Measurements from ENCODE around the gene TARBP2. TPM values are rescaled to one million over a fixed set of nuclear protein-coding genes. Genes with fewer than 3 reads are reported as not detected.

TARBP2 gene
- polyA plus RNA-seq, 3 donors = 54.5 to 62.3 (median 58.0) TPM

DNA sequence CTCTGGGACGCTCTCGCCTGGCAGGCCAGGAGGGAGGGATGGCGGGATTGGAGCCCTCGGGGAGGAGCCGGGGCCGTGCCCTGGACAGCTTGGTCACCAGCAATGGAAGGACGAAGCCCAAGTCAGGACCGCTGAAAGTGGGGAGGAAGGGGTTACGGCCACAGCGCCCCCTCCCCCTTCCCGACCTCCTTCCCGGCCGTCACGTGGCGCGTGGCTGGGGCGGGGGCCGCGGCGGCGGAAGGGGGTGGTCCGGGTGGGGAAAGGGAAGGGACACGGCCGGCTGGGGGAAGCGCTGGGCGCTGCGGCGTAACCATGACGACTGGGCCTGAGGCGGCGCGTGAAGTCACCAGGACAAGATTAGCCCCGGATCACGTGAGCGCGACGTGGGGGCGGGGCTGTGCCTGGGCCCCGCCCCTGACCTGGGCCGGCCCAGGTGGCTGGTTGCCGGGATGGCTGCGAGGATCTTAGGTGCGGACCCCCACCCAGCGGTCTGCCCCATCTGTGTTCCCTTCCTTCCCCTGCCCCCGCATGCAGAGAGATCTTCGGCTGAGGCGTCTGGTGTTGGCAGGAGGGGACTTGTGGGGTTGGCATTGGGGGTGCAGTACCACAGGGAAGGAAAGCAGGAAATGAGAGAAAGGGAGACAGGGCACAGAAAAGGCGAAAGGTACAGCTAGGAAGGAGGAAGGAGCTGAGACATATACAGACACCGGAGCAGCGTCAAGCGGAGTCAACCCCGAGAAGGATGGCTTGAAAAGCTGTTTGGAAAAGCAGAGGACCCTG is 8.1 kb upstream of the TARBP2 start:
- DNase-seq = peak; percentile 97

DNA sequence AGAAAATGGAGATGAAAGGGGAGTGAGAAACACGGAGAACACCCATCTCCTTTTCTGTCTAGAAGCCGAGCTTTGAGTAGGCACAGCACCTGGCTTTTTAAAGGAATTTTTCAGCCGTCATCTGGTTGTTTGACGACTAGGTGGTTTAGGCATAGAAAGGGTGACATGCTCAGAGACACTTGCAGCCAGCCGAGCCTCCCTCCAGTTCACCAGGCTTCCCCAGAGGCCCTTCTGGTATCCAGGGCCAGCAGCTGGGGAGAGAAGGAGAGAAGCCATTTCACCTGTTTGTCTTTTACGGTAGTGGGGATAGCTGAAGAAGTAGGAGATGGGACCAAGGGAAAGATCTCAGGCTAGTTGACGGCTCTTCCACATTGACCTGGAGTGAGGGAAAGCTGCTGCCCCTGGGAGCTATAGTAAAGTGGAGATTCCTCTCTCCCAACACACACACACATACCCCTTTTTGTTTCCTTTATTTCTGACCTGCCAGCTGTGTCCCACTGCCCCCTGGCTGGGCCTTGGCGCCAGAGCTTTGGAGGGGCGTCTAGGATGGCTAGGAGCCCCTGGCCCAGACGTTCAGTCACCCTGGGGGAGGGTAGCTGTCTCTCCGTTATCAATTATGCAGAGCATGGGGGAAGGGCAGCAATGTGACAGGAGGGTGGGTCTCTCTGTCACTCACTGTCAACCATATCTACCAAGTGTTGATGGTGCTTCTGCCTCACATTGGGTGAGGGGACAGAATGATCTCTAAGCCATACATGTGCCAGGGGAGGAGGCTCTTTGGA is 7.3 kb upstream of the TARBP2 start:
- no peak for DNase-seq

DNA sequence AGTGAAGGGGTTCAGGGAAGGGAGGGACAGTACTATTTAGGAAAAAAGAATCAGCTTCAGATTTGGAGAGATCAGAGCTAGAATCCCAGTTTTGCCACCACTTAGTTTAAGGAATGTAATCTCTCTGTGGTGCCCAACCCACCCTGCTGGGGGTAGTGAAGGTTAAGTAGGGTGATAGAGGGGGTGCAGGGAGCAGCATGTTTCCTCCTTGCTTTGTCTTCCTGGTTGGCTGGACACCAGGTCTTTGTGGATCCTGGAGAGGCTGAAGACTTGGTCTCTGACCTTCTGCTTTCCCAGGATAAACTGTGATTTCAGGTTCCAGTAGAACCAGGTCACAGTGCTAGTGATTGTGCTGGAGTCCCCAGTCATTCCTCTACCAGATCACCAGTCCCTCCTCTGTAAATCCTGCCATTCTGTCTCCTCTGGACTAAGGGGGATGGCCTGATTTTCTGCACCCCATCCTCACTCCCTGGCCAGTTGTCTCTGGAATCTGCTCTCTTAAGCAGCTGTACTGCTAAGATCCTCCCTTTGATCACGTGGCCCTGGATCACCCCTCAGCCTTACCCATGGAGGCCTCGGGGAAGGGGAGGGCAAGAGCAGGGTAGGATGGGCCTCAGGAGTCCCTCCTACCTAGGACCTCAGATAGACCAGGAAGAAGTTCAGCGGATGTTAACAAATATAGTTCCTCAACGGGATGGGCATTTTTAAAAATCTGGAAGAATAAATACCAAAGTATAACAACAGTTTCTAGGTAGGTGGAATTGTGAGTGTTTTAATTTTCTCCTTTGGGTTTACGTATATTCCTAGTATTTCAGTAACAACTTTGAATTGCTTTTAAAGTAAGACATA is 5.0 kb upstream of the TARBP2 start:
- no peak for DNase-seq

DNA sequence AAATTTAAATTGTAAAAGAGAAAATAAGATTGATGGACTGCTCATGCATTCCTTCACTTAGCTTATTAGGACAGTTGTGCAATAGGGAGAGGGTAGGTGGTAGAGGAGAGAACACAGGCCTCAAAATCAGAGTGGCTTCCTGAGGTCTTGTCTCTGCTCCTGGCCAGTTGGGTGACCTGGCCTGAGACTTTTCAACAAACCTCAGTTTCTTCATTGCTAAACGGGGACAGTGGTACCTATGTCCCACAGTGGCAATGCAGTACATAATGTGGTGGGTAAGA is 4.4 kb upstream of the TARBP2 start:
- no peak for DNase-seq

DNA sequence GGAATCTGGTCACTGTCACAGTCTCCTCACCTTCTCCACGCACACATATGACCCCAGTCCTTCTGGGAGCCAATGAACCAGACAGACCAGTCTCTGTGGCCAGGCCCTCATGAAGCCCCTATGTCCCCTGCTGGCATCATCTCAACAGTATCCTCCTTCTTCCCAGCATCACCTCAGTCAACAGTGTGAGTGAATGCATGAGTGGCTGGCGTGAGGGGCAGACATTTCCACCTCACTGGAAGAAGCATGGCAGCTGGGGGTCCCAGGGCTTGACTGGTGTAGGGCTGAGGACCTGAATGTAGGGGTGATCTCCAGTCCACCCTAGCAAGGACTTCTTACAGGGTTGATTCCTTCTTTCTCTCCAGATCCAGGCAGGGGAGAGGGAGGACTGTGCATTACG is 3.6 kb upstream of the TARBP2 start:
- DNase-seq = no peak

DNA sequence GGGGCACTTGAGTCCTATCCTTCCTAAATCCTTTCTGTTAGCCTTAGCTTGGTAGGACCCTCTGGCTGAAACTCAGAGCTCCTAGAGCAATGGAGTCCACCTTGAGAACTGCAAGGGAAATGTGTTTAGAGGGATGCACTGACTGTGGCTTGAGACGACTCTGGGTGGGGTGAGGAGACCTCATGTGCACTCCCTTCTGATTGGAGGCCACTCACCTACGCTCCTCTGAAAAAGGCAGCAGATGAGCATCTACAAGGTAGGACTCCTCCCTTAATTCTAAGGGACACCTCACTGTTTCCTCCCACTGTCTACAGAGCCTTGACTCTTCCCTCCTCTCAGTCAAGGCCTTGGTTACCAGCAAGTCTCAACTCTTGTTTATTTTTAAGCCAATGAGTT is 2.9 kb upstream of the TARBP2 start:
- no peak for DNase-seq

DNA sequence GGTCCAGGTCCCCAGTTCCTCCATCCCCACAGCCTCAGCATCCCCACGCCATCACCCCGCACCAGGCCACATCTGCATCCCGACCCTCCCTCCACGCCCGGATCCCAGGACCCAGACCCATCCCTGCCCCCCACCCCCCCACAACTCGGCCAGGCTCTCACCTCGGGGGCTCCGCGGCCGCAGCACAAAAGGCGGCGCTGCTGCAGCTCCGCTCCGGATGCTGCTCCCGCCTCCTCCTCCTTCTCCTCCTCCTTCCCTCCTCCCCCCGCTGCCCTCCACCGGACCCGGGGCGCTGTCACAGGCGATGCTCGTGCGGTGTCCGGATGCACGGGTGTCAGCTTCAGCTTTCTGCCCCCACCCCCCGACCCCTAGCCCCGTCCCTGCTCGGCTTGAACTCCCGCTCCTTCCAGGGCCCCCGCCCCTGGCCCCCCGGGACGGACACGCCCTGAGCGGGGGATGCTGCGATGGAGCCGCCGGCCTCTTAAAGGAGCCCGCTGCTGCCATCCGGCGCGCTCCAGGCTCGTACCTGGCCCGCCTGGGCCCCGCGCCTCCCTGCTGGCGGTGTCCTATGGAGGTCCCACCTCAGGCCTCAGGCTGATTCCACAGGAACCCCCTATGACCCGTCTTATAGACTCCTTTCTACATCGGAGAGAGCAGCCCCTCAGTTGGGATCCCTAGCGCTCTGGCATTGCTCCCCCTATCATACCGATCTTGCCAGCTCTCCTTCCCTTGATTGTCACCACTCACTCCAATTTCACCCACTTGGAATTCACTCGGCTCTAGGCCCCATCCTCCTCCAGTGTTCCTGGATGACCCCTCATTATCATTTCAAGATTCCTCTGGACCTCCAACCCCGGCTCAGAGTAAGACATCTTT is 1.6 kb upstream of the TARBP2 start, which contains the start of gene MAP3K12:
Gene MAP3K12, minus strand, starts transcription at position 193 of the 876 bp plus-strand sequence. CDS start 12,067 bp downstream, outside the sequence.
- DNase-seq = no peak

DNA sequence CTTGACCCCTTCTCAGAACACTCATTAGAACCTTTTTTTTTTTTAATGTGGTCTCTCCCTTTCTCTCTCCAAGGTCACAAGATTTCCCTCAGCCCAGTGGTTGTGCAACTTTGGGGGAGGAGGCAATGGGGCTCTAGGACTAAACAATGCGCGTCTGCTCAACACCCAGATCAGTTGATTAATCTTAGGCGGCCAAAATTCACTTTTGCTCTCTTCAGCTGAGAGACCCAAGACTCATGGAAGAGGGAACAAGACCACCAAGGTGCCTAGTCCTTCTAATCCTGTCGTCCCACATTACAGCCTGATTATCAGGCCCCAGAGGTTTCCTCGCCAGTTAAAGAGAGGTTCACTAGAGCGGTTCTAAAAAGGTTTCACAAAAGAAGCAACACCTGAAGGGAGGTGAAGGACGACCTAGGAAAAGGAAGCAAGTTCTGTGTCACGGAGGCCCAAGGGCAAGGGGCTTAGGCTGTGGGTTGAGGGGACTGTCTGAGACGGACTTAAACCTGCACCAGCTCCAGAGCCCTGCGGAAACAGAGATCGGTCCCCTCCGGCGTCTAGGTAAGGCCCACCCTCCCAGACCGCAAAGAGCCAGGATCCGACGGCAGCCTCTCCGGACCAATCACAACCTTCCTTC is 824 bp upstream of the TARBP2 start:
- no peak for DNase-seq

DNA sequence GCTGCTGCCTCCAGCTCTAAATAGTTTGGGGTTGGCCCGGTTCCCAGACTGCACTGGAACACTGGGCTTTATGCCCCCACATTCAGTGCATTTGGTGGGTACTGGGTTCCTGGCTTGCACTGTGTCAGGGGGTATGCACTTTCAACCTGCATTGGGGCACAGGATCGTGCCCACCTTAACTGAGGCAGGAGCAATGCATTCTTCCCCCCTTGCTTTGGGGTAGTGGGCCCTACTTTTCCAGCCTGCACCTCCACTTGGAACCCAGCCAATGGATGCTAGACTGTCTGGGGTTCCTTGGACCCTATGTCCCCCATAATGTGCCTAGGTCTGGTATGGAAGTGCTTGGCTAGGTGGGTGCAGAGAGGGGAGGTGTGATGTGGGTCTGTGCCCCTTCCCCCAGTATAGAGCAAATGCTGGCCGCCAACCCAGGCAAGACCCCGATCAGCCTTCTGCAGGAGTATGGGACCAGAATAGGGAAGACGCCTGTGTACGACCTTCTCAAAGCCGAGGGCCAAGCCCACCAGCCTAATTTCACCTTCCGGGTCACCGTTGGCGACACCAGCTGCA is 615 bp downstream of the TARBP2 start:
- no peak for DNase-seq

DNA sequence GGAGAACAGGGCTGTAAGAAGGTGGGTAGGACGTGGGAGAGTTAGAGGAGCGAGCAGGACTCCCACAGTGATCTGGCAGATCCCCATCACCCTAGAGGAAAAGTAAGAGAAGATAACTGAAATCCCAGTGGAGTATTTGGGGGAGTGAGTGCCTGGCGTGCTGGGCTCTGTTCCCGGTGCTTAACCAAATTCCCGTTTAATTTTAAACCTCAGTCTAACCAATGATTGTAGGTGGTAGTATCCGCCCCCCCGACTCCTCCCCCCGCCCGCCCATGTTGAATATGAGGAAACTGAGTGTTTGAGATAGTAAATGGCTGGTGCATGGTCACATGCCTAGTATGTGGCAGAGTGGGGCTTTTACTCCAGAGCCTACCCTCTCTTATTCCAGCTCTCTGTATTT is 1.2 kb downstream of the TARBP2 start:
- DNase-seq = no peak

DNA sequence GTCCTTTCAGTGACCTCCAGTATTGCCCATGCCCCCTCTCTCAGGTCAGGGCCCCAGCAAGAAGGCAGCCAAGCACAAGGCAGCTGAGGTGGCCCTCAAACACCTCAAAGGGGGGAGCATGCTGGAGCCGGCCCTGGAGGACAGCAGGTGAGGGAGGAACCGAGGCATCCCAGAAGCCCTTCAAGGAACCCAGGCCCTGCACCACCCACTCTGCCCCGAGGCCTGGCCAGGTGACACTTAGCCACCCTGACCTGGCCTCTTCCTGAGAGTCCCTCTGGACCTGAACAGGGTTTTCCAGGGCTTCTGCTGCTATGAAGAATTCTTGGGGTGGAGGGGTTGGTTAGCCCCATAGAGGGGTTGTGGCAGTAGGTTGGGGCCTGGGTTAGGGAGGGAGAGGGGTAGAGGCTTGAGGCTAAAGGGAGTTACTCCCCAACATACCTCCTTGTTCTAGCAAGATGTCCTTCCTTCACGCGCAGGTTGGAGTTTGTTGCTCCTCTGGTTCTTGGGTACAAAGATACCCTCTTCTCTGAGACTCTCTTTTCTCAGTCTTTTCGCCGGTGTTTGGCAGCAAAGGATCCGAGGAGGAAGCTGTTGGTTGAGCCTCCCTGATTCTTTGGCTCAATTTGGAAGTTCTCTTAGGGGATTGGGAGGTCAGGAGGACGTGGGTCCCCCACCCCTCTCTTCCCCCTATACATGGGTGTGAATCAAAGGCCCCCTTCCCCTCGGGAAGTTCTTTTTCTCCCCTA is 2.1 kb downstream of the TARBP2 start:
- DNase-seq = no peak

DNA sequence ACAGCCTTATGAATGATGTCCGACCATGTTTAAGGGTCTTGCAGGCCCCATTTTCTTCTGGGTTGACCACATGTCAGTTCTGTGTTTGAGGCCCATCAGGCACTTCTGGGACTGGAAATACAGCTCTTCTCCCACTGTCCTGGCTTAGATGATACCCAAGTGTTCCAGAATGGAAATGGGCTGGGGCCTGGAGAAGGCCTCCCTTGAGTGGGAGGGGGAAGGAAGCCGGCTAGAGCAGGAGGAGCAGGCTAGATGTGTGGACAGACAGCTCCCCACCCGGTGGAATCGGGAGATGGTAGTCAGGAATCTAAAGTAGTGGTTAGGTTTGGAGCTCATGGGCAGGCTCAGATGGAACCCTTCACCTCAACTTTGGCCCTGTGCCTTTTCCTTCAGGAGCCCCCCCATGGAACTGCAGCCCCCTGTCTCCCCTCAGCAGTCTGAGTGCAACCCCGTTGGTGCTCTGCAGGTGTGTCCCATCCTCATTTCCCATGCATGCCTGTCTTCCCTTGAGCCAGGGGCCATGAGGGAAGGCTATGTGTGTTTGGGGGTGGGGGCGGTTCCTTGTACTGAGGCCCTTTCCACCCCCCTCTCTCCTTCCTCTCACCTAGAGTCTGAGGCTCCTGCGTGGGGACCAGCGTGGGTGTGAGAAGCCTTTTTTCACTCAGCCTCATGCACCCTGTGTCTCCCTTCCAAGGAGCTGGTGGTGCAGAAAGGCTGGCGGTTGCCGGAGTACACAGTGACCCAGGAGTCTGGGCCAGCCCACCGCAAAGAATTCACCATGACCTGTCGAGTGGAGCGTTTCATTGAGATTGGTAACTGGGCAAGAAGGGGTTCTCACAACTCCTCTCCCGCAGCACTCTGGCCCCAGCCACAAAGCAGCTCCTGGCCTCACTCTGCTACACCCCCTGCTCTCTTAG is 3.2 kb downstream of the TARBP2 start:
- no peak for DNase-seq

DNA sequence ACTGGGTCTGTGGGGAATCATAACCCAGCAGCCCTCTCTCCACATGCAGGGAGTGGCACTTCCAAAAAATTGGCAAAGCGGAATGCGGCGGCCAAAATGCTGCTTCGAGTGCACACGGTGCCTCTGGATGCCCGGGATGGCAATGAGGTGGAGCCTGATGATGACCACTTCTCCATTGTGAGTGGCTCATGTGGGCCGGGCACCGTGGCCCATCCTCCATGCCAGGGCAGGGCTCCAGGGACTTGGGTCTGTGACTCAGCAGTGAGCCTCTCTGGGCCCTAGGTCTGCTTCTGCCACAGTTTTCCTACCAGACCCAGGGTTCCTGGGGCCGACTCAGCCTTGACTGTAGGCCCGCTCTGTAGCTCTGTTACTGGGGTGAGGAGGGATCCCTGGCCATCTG is 4.0 kb downstream of the TARBP2 start:
- no peak for DNase-seq

DNA sequence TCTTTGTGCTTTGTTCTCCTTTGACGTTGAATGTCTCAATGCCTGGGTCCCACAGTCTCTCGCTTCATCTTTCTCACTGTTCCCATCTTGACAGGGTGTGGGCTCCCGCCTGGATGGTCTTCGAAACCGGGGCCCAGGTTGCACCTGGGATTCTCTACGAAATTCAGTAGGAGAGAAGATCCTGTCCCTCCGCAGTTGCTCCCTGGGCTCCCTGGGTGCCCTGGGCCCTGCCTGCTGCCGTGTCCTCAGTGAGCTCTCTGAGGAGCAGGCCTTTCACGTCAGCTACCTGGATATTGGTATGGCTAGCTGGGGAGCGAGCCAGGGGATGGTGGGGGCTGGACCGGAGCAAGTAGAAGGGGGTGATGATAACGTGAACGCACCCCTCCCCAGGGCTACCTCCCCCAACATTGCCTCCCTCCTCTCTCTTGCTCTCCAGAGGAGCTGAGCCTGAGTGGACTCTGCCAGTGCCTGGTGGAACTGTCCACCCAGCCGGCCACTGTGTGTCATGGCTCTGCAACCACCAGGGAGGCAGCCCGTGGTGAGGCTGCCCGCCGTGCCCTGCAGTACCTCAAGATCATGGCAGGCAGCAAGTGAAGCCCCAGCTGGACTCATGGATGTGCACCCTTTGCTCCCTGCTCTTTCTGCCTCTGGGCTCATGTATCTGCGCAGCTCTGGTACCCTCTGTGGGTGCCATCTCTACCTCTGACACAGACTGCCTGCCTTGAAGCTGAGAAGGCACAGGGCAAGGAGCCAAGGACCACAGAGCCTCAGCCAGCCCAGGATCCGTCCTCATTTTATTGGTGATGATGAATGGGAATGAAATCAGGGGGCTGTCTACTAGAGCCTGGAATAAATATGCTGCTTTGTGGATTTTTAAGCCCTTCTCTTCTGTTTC is 4.7 kb downstream of the TARBP2 start:
- DNase-seq = no peak

DNA sequence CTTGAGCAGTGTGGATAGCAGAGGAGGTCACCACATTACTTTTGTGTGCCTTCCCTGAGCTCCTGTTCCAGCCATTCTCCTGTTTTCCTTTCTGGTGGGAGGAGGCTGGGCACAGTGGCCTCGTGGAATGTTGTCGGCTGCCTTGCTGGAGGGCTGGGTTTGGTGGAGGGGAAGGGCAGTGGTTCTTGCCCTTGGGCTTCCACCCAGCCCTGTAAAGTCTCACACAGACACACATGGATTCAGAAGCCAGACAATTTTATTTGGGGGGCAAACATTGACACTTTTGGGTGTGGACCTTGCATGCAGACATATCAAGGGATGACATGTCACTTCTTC is 5.3 kb downstream of the TARBP2 start:
- no peak for DNase-seq

DNA sequence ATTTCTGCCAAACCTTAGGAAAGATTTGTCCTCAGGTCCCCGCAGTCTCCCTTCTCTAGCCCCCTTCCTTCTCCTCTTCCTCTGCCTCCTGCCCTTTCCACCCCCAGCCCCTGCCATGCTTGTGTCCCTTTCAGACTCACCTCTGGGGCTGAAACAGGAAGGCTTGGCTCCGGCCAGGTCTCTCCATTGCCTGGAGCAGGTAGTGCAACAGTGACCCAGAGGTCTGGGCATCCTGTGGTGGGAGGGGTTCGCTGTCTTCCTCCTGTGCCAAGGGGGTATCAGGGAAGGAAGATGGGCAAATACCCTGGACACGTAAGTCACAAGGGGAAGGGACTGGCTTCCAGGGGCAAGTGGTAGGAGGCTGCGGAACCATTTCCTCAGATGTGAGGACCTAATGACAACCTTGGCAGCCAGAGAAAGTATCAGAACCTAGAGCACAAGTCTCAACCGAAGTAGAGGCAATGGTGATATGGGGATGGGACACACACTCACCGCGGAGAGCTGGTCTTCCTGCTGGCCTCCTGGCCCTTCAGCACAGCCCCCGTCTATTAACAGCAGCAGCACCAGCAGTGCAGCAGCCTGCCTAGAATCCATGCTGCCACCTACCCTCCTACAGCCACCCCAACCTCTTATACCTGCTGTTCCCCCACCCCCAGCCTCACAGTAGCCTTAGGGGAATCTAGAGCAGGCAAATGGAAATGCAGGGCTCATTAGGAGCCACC is 6.0 kb downstream of the TARBP2 start, which contains the start of gene NPFF:
Gene NPFF, minus strand, starts transcription at position 604 of the 722 bp plus-strand sequence. Its CDS starts 10 bp downstream, at position 594.
- no peak for DNase-seq

DNA sequence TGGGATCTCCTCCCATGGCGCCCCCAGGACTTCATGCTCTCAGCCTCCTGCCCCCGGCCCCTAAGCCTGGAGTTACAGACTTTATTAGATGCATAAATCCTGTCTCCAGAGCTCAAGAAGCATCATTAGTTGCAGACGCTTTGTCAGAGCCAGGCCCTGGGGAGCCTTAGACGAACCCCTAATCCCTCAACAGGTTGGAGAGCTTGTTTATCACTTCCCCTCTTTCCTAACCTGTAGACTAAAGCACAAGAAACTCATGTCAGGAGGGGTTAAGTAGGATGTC is 6.5 kb downstream of the TARBP2 start:
- DNase-seq = no peak

Data from renal pelvis (tissue), 4 donors.